ENCODE results near the gene GAREM1.

- TF ChIP-seq, protein P1, sequence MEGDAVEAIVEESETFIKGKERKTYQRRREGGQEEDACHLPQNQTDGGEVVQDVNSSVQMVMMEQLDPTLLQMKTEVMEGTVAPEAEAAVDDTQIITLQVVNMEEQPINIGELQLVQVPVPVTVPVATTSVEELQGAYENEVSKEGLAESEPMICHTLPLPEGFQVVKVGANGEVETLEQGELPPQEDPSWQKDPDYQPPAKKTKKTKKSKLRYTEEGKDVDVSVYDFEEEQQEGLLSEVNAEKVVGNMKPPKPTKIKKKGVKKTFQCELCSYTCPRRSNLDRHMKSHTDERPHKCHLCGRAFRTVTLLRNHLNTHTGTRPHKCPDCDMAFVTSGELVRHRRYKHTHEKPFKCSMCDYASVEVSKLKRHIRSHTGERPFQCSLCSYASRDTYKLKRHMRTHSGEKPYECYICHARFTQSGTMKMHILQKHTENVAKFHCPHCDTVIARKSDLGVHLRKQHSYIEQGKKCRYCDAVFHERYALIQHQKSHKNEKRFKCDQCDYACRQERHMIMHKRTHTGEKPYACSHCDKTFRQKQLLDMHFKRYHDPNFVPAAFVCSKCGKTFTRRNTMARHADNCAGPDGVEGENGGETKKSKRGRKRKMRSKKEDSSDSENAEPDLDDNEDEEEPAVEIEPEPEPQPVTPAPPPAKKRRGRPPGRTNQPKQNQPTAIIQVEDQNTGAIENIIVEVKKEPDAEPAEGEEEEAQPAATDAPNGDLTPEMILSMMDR (conservative IDR thresholded peaks at IDR 0.05 in 1 of 2, IDR thresholded peaks at IDR 0.05 in 1 of 2; ENCODE audit: low read depth in 1 of 2, low read length in 2 of 2) = no peak
- no peak for TF ChIP-seq EZH2 (IDR thresholded peaks at IDR 0.05; ENCODE audit: low read length, missing control alignments)
These were observed 120.8 kb downstream of the GAREM1 start for GRCh38 chr18:32349728-32350395.
